NOMO-1 treated with DMSO at 0.1 percent for 48 hours (cell line): Measurements from ENCODE around the gene SRSF10.

Experiments used
- DNase-seq: peaks from one replicate; lab custom pipeline; 2025; ENCODE audit not compliant: unreplicated experiment; lab: John Stamatoyannopoulos, UW

The SRSF10 gene

GRCh38 chr1:23914921-23915320, 65.2 kb downstream of the SRSF10 start:
- no peak for DNase-seq
